GM12872 (cell line): Measurements from ENCODE around the gene TM7SF3.

Experiments
- CTCF ChIP-seq: IDR thresholded peaks from 3 replicates; pipeline ENCODE4 v1.5.1; 2011; ENCODE audit warnings: low read depth, mild to moderate bottlenecking, low read length, moderate library complexity; ENCODE audit not compliant: insufficient read depth

The TM7SF3 gene

GRCh38 chr12:27012239-27012981 is 1.8 kb downstream of the TM7SF3 start:
- TF ChIP-seq CTCF, result no peak

GRCh38 chr12:27009881-27010301 is 4.3 kb downstream of the TM7SF3 start:
- TF ChIP-seq CTCF, result no peak

GRCh38 chr12:27008081-27008480 is 6.1 kb downstream of the TM7SF3 start:
- TF ChIP-seq CTCF, result no peak

- TF ChIP-seq CTCF, result no peak
These were observed 7.3 kb downstream of the TM7SF3 start for GRCh38 chr12:27006797-27007467.

GRCh38 chr12:27005495-27005894 is 8.7 kb downstream of the TM7SF3 start:
- no peak for TF ChIP-seq CTCF

GRCh38 chr12:27003421-27004381 is 10.5 kb downstream of the TM7SF3 start:
- TF ChIP-seq CTCF, result no peak

- TF ChIP-seq CTCF, result no peak
These were observed 12.0 kb downstream of the TM7SF3 start for GRCh38 chr12:27002141-27002540.
